HG03442 (cell line): ENCODE data around the gene AP3S1.
A peak's percentile ranks its signal among the peaks of the same experiment; 100 is the strongest.
"Not testable (repeated sequence)": the region's sequence is repeated elsewhere in the genome, so short reads cannot be mapped to it uniquely, and the experiment has no call there.

Experiments used
- ATAC-seq: cut with Tn5 transposase; IDR thresholded peaks from one replicate; pipeline ENCODE4 v1.9.1; 2021; ENCODE audit warnings: mild to moderate bottlenecking, moderate library complexity; ENCODE audit not compliant: unreplicated experiment

AP3S1 gene

DNA sequence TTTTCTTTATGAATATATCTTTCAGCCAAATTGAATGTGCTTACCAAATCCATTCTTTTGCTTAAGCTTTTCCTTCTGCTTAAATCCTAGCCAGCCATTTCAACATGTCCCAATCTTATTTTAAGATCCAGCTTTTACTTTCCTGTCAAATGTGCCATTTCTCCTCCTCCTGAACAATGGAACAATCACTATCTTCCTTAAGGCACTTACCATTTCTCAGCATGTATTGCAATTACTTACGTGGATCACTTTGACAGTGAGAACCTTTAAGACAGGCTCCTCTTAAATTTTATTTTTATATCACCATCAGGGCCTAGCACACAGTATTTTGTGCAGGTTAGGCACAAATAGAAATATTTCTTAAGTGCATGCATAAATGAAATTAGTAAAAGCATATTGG lies 20.9 kb upstream of the AP3S1 start:
- ATAC-seq: no peak

DNA sequence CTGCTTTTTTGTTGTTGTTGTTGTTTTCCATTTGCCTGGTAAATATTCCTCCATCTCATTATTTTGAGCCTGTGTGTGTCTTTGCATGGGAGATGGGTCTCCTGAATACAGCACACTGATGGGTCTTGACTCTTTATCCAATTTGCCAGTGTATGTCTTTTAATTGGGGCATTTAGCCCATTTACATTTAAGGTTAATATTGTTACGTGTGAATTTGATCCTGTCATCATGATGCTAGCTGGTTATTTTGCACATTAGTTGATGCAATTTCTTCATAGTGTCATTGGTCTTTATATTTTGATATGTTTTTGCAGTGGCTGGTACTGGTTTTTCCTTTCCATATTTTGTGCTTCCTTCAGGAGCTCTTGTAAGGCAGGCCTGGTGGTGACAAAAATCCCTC lies 16.8 kb upstream of the AP3S1 start:
- not testable (repeated sequence) for ATAC-seq

DNA sequence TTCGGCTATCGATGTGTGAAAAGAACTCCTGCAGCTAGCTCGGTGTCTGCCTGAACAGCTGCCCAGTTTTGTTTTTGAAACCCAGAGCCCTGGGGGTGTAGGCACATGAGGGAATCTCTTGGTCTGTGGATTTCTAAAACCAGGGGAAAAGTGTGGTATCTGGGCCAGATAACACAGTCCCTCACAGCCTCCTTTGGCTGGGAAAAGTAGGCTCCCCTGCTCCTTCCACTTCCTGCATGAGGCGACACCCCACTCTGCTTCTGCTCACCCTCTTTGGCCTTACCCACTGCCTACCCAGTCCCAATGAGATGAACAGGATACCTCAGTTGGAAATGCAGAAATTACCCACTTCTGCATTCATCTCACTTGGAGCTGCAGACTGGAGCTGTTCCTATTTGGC lies 15.8 kb upstream of the AP3S1 start:
- ATAC-seq: no peak

DNA sequence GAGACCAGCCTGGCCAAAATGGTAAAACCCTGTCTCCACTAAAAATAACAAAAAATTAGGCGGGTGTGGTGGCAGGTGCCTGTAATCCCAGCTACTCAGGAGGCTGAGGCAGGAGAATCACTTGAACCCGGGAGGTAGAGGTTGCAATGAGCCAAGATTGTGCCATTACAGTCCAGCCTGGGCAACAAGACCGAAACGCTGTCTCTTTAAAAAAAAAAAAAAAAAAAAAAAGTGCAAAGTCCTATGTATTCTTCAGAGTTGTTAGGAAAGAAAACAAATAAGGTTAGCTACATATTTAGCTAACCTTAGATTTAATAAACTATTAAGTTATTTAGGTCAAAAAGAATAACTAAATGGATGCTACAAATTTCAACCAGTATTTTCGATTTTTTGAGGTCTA lies 11.8 kb upstream of the AP3S1 start:
- no peak for ATAC-seq

DNA sequence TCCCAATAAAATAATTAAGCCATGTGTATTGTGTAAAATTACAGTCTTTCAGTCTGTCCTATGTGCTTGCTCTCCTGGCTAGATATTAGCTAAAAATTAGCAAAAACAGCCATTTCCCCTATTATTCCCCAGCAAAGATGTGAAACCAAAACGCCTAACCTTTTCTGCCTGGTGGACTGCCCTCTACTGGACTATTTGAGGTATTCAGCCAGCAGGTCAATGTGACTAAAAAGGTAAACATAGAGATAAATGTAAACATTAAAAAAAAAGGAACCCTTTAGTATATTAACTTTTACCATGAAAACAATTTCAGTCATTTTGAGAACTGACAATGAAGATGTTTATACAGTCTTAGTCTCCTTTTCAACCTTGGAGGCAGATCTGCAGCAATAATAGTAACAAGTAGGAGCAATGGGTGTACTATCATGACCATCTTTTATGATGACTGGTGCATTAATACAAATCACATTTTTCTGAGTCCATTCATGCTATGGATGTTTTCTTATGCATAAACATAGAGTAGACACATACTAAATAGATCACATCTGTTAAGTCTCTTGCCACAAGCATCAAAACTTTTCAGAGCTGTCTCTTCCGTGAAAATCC lies 10.5 kb upstream of the AP3S1 start:
- ATAC-seq: peak; percentile 70

DNA sequence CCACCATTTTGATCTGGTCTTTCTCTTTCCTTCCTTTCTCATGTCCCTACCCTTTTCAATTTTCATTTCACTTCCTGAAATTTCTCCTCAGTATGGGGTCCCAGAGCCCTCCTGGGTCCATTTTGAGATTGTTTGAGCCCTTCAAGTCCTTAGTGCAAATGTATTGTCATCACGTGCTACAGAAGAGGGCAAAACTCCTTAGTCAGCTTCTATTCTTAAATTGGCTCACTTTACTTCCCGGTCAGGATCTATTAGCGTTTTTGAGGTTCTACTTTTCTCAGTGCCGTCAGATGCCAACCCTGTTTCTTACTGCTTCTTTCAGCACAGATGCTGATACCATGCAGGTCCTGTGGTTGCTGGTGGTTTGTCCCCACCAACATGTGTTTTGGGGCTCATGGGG lies 6.3 kb upstream of the AP3S1 start:
- no peak for ATAC-seq

DNA sequence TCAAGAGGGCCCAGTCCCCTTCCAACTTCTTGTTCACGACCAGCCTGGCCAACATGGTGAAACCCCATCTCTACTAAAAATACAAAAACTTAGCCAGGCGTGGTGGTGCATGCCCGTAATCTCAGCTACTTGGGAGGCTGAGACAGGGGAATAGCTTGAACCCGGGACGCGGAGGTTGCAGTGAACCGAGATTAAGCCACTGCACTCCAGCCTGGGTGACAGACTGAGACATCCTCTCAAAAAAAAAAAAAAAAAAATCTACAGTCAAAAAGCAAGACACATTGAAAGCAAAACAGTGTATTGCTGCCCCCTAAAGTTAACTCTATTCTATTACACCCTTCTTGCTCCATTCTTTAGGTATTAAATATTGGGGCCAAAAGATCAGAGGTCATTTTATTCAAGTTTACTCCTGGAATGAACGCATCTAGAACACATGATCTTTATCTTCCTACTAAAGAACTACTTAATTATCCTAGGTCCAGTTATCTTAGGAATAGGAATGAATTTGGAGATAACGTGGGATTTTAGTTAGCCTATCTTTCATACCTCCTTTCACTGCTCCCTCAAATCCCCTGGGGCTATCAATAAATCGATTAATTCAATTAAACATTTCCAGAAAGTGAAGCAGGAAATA lies 2.7 kb upstream of the AP3S1 start:
- no peak for ATAC-seq

DNA sequence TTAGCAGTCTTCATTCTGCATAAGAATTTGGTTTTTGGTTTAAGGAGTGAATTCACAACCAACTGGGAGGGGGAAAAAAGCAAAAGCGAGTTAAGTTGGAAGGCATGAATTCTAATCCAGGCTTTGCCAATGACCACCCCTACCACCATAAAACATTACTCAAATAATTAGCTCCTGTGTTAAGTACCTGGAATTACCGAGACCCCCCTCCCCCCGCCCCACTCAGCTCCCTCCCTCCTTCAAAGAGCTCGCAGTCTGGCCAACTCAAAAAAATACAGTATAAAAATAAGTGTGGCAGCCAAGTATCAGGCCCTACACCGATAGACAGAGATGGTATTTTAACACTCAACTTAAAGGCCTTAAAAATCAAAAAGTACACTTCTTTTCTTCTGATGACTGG lies 862 bp upstream of the AP3S1 start:
- no peak for ATAC-seq

DNA sequence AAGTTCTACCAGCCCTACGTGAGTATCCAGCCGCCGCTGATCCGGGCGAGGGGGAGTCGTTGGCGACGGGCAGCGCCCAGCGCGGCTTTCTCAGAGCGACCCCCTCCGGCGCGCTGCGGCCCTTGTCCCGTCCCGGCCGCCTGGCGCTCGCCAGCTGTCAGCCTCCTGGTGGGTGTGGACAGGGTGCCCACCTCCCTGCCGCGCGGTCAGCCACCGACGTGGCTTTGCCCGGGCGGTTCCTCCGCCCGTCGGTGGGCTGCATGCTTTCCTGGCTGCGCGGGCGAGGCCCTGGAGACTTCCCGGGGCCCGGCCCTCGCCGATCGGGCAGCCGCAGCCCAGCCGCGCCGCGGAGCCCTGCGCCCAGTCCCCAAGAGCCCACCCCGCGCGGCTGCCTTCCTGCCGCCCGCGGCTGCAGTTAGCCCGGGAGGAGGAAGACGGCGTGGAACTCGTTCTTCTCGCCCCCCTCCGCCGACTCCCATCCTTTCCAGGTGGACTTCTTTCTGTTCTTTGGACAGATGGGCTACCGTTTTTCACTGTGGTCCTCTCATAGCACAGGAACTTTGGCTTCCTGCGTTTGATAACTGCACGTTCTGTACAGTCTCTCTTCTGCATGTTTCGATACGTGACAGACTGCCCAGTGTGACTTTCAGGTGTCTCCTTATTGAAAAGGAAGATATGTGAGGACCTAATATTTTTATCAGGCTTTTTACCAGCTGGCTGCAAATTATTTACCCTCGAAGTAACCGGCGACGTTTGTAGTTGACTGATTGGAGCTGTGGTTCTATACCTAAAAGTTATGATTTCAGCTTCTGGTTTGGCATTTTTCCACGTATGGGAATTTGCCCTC lies 577 bp downstream of the AP3S1 start:
- peak; percentile 28 for ATAC-seq

DNA sequence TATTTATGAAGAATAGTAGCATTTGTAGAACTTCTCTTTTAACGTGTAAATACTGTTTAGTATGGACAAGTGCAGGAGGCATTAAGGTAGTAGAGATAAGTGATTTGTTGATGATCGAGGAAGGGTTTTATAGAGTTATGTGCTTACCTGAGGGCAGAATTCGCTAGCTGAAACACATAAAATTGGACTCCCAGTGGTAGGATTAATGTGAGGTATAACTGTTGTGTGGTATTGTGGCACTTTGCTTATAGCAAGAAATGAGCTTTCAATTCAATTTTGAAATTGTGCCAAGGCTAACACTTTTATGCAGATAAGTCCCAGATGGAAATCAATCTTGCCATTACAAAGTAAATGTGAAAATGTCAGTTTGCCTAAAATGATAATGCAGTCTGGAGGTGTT lies 1.2 kb downstream of the AP3S1 start:
- ATAC-seq: no peak

DNA sequence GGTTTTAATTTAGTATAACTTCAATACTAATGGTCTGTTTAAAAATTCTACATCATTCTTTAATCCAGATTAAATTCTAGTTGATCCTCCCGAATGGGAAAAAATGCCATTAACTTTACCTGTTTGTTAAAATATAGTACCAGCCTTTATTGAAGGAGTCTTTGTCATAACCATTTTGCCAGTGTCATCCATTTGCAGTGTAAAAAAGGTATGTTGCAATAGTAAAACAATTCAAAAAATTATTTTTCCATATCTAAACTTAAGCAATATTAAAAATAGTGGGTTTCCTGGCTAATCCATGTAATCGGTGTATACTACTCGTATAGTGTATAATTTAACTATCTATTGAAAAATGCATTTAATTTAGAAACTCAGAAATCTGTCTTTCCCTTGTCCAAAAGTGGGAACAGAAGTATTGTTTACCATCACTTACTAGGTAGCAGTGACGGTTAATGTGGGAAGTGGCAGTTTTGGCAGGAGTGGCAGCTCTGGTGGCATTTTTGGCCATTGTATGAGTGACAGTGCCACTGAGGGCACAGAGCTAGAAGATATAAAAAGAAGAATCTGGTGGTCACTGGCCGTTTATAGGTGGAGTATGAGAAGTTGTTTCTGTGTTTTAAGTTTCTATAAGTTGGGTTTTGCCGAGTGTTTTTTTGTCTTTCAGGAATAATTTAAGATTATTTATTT lies 1.9 kb downstream of the AP3S1 start:
- no peak for ATAC-seq

DNA sequence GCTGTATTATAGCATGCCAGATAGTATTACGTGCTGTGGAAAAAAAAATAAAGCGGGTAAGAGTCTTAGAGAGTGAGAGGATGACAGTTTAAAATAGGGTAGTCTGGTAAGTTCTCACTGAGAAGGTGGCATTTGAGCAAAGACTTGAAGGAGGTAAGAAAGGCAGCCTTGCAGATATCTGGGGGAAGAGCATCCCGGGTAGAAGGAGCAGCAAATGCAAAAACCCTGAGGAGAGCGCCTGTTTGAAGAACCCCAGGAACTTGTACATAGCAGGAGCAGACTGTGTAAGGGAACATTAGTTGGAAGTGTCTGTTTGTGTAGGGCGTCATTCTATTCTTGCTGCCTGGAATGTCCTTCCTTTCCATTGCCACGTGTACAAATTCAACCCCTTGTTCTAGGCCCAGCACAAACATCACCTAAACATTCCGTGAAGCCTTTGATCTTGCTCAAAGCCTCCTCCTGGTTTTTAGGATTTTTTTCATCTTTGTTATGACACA lies 2.6 kb downstream of the AP3S1 start:
- ATAC-seq: no peak

DNA sequence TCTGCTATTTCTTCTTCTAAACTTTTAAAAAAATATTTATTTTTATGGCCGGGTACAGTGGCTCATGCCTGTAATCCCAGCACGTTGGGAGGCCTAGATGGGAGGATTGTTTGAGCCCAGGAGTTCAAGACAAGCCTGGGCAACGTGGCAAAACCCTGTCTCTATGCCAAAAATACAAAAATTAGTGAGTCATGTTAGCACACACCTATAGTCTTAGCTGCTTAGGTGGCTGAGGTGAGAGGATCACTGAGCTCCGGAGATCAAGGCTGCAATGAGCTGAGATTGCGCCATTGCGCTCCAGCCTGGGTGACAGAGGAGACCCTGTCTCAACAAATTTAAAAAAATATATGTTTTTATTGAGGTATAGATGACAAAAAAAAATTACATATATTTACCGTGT lies 5.6 kb downstream of the AP3S1 start:
- no peak for ATAC-seq

DNA sequence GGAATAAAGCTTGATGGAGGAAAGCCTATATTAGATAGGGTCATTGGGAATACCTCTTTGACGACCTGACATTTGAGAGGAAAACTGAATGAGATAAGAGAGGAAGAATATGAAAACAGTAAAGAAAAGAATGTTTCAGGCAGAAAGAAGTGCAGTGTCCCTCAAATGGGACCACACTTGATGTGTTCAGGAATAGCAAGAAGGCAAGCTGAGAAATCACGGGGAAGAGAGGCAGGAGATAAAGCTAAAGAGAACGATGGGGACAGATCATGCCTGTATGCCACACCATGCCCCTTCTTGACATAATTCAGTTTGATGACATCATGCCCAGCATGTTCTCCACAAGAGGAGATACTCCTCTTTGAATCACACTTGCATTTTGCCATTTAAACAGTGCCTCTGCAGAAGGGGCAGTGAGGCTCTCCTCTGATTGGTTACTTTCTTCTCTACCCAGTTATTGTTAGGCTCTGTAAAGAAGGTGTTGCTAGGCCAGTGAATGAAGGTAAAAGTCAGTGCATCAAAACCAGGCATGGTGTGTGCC lies 7.6 kb downstream of the AP3S1 start:
- no peak for ATAC-seq

DNA sequence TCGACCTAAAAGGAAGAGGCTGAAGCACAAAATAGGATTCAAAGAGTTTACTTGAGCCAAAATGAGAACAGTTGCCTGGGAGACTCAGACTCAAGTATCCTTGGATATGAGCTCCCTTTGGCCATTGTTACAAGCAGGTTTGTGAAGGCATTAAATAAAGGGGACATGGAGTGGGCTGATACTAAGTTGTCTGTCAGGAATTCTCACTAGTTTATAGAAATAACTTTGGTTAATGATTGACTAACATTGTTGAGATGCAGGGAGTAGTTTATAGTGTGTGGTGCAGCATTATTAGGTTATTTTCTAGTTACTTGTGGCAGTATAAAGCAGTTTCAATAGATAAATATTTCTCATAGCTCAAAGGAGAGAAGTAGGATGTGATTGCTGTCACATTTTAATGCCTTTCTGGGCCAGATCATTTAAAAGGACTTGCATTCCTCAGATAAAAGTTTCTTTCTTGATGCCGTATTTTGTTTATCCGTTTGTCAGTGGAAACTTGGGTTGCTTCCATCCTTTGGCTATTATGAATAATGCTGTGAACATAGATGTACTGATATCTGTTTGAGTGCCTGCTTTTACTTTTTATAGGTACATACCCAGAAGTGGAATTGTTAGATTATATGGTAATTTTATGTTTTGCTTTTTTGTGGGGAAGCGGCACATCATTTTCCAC lies 9.1 kb downstream of the AP3S1 start:
- no peak for ATAC-seq

DNA sequence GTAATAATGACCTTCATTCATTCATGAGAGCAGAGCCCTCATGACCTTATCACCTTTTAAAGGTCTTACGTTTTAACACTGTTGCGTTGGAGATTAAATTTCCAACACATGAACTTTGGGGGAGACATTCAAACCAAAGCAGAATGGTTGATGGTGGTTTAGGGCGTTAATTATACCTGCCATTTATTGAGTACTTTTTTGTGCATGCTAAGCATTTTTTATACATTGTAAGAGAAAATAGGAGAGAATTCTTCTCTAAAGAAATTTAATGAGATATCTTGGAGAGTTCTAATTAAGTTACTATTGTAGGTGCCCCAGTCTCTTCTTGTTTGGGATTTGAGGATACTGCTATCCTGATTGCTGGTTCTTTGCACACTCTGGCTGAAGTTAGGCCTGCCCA lies 12.4 kb downstream of the AP3S1 start:
- no peak for ATAC-seq

DNA sequence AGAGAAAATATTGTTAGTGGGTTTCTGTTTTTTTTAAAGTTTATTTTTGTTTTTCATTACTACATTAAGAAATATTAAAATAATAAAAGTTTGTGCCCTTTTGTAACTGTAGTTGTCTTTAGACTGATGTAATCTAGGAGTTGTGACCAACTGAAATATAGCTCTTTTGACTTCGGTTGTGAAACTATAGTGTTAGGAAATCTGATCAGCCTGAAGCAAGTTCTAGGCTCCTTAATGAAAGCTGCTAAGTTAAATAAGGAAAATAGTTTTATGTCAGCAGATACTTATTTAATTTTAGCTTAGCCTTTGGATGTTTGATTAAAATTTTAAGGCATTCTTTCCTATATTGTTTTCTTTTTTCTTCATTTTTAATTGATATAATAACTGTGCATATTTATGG lies 14.2 kb downstream of the AP3S1 start:
- no peak for ATAC-seq

DNA sequence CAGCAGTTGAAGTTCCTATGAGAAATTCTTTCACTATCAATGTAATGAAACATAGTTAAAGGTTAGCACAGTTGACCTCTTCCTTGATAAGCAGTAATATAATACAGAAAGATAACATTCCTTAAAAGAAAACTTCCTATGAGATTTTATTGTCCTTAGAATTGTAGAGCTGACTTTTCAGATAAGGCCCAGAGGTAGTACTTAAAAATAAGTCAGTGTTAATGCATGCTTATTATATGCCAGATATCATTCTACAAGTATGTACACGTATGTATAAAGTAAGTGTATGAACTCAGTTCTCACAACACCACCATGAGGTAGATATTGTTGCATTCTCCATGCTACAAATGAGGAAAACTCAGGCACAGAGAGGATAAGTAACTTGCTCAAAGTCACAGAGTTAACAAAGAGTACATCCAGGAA lies 15.3 kb downstream of the AP3S1 start:
- no peak for ATAC-seq

DNA sequence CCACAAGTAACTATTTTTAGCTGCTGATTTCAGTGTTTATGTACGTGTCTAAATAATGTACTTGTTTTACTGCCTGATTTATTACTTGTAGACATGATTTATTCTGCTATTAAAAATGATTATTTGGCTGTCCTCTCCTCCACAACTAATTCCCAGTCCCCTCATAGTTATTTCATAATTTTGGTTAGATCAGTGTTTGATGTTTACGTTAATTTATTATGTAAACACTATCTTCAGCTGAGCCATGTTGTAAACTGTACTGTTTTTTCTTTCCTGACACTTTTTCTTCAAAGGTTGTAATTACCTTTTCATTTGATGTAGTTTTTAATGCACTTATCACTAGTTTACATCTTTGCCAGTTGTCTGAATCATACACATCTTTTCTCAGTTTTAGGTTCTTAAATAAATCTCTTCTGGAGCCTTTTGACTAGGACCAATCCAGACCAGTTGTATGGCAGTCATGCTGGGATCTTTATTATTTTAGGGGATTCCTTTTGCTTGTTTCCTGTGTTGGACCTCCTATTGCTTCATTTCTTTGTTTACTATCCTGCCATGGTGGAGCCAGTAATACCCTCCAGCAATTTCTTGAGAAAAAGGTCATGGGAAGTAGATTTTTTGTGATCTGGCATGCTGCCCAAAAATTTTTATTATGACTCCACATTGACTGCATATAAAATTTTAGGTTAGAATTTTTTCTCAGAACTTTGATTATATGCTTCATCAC lies 16.1 kb downstream of the AP3S1 start:
- no peak for ATAC-seq

DNA sequence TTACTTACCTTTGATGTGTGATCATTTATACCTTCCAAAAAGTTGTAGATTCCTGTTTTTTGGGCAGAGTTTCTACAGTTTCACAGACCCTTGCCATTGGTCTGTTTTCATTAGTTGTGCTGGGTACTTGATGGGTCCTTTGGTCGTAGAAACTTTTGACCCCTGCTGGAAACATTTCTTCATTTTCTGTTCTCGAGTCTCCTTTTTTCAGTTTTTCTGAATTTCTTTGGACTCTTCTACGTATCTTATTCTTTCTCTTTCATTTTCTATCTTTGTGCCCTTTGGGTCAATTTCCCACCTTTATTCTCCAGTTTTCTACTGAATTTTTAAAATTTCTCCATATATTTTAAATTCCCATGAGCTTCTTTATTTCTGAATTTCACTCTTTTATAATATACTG lies 16.7 kb downstream of the AP3S1 start:
- ATAC-seq: no peak
